ENCODE data around the gene CPB2. TPM values are rescaled to one million over a fixed set of nuclear protein-coding genes. Genes with fewer than 3 reads are reported as not detected.

CPB2 gene
- total RNA-seq, 1 experiment from 2014 or later: 0.15 TPM

DNA sequence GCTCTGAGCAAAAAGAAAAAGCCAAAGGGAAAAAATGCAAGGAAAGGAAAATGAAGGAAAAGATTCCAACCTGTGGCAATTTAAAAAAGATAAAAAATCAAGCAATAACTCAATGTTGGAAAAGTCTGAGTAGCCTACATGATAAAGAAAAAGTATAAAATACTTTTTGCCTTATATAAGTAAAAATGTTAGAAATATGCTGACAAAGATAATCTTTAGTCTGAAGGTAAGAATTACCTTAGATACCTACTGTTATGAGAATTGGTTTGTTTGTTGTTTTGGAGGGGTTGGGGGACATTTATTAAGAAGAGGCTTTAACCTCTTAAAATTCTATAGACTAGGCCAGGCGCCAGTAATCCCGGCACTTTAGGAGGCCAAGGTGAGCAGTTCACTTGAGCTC is 29.7 kb upstream of the CPB2 start:
- intact Hi-C loops (cut with micrococcal nuclease): no loop called here
- ChIA-PET CTCF (interaction anchor here (0.9 to 1.8 kb wide), 3 partner anchors 9 to 327 kb away, joined by 3 to 8 read pairs (median 5); no protein-coding TSS in a partner anchor), POLR2A (no interaction called here), RAD21 (ENCODE audit: low non-redundant PET in 1 of 2, low total read pairs in 2 of 2, uncharacterized antibody in 2 of 2, unreplicated experiment in 2 of 2) (no interaction called here)
- no TSS peak for BruUV-seq (replicated peaks)
- no peak overlapping the region for H3K9ac ChIP-seq (ENCODE audit: low read length)
- no peak for DNase-seq (ENCODE audit: low read depth, low spot score)
- H3K27me3 ChIP-seq (ENCODE audit: insufficient read depth, low read length): peaks cover 30% of the 10 kb centered on the region
- peaks cover 16 to 18% of the 10 kb centered on the region in 2 experiments for H3K4me1 ChIP-seq (ENCODE audit: control insufficient read depth in 1 of 2, insufficient read depth in 2 of 2, low read length in 2 of 2)
- no peaks in the 10 kb centered on the region for H3K79me2 ChIP-seq (ENCODE audit: insufficient read depth, low read length)
- H3K9me2 ChIP-seq (ENCODE audit: insufficient read depth): no peaks in the 10 kb centered on the region
- H3K36me3 ChIP-seq (ENCODE audit: control insufficient read depth in 1 of 2, insufficient read depth in 2 of 2, low read length in 2 of 2): no peaks in the 10 kb centered on the region
- H3K4me3 ChIP-seq (replicated peaks in 1 of 2; ENCODE audit: low read depth in 1 of 2, low read length in 2 of 2): no peak overlapping the region
- TF ChIP-seq FOSL1 (IDR thresholded peaks at IDR 0.05; ENCODE audit: low read depth) (no peak), POLR2A (IDR thresholded peaks at IDR 0.05; ENCODE audit: borderline replicate concordance, extremely low read depth, insufficient read depth, insufficient read length) (no peak), ZFX (IDR thresholded peaks at IDR 0.05) (no peak), SP1 (IDR thresholded peaks at IDR 0.05; ENCODE audit: low read depth) (no peak), JUND (IDR thresholded peaks at IDR 0.05) (no peak), EZH2phosphoT487 (IDR thresholded peaks at IDR 0.05; ENCODE audit: borderline replicate concordance) (no peak), ELF1 (IDR thresholded peaks at IDR 0.05; ENCODE audit: borderline replicate concordance, low read depth) (no peak), CBX3 (IDR thresholded peaks at IDR 0.05; ENCODE audit: low read depth) (no peak), TCF7L2 (IDR thresholded peaks at IDR 0.05; ENCODE audit: borderline replicate concordance, extremely low read depth, insufficient read depth, insufficient read length) (no peak), SRF (IDR thresholded peaks at IDR 0.05; ENCODE audit: low read depth) (no peak), CEBPB (IDR thresholded peaks at IDR 0.05; ENCODE audit: low read depth) (no peak)
- TF ChIP-seq, protein P1, sequence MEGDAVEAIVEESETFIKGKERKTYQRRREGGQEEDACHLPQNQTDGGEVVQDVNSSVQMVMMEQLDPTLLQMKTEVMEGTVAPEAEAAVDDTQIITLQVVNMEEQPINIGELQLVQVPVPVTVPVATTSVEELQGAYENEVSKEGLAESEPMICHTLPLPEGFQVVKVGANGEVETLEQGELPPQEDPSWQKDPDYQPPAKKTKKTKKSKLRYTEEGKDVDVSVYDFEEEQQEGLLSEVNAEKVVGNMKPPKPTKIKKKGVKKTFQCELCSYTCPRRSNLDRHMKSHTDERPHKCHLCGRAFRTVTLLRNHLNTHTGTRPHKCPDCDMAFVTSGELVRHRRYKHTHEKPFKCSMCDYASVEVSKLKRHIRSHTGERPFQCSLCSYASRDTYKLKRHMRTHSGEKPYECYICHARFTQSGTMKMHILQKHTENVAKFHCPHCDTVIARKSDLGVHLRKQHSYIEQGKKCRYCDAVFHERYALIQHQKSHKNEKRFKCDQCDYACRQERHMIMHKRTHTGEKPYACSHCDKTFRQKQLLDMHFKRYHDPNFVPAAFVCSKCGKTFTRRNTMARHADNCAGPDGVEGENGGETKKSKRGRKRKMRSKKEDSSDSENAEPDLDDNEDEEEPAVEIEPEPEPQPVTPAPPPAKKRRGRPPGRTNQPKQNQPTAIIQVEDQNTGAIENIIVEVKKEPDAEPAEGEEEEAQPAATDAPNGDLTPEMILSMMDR (IDR thresholded peaks at IDR 0.05 in 2 of 3, conservative IDR thresholded peaks at IDR 0.05 in 1 of 3; ENCODE audit: borderline replicate concordance in 1 of 3, insufficient read depth in 1 of 3, low read depth in 2 of 3, low read length in 2 of 3): no peak
- TF ChIP-seq, protein P2, sequence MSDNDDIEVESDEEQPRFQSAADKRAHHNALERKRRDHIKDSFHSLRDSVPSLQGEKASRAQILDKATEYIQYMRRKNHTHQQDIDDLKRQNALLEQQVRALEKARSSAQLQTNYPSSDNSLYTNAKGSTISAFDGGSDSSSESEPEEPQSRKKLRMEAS (IDR thresholded peaks at IDR 0.05): no peak
- peak overlapping the region; percentile 57 for H3K4me2 ChIP-seq (ENCODE audit: low read length)
- no peaks in the 10 kb centered on the region for H3K9me3 ChIP-seq (ENCODE audit: control insufficient read depth in 1 of 2, insufficient read depth in 1 of 2, low read depth in 1 of 2, low read length in 2 of 2)
- no peak for ATAC-seq
- no peak overlapping the region for H3K27ac ChIP-seq (ENCODE audit: low read depth, low read length)
- H2AFZ ChIP-seq (ENCODE audit: low read depth, low read length, poor library complexity, severe bottlenecking): no peak overlapping the region
- H4K20me1 ChIP-seq (ENCODE audit: insufficient read depth): no peaks in the 10 kb centered on the region

Measured in HCT116 (cell line).